ENCODE measurements around the gene GBP3.

- TF ChIP-seq POLR2A (IDR thresholded peaks at IDR 0.05) = no peak
- no peak for TF ChIP-seq EP300 (IDR thresholded peaks at IDR 0.05)
- no peak for TF ChIP-seq CTCF (IDR thresholded peaks at IDR 0.05)
- TF ChIP-seq POLR2AphosphoS5 (IDR thresholded peaks at IDR 0.05) = no peak
Observed at GRCh38 chr1:88985692-88986091, 37.0 kb downstream of the GBP3 start.
